Fibroblast of the aortic adventitia (primary cell): ENCODE data around the gene PIK3R1. TPM values are rescaled to one million over a fixed set of nuclear protein-coding genes. Genes with fewer than 3 reads are reported as not detected.

Source experiments
- DNase-seq: peaks from one replicate; pipeline ENCODE4 v3.0.0-alpha.2; 2010; ENCODE audit warnings: low read depth
- H3K4me3 ChIP-seq: 2 replicates; pipeline ENCODE4 v1.5.1; 2011; ENCODE audit warnings: low read depth, mild to moderate bottlenecking, control low read depth, low read length, moderate library complexity
- CTCF ChIP-seq: IDR thresholded peaks from 2 replicates; pipeline ENCODE4 v1.5.1; 2011; ENCODE audit warnings: mild to moderate bottlenecking, low read length, control low read depth, inconsistent platforms; ENCODE audit not compliant: insufficient read depth
- total RNA-seq: library from RNA; depleted of rRNA; stranded (reverse); fragments of >200 nt; gene quantifications from 2 replicates; pipeline ENCODE4 v1.2.3, GENCODE V29; 2012; ENCODE audit warnings: low replicate concordance

Gene PIK3R1
- total RNA-seq, 1 donor, result 45.1 TPM

- TF ChIP-seq CTCF, result no peak
- DNase-seq, result peak; percentile 38
- H3K4me3 ChIP-seq, result no peak overlapping the region
Observed at GRCh38 chr5:68304421-68305052, 89.0 kb downstream of the PIK3R1 start.

- DNase-seq, result no peak
- no peak for TF ChIP-seq CTCF
- H3K4me3 ChIP-seq, result no peak overlapping the region
Observed at GRCh38 chr5:68305223-68305870, 89.8 kb downstream of the PIK3R1 start.

- H3K4me3 ChIP-seq, result no peak overlapping the region
- TF ChIP-seq CTCF, result no peak
- DNase-seq, result no peak
Observed at GRCh38 chr5:68306361-68307014, 90.9 kb downstream of the PIK3R1 start.

- no peak for TF ChIP-seq CTCF
- no peak for DNase-seq
Observed at GRCh38 chr5:68313336-68313735, 97.8 kb downstream of the PIK3R1 start.

GRCh38 chr5:68314465-68314864 lies 98.9 kb downstream of the PIK3R1 start:
- no peak for DNase-seq
- H3K4me3 ChIP-seq, result no peak overlapping the region
- TF ChIP-seq CTCF, result no peak

More at GRCh38 chr5:68313336-68313735, 97.8 kb downstream of the PIK3R1 start:
- H3K4me3 ChIP-seq, result no peak overlapping the region

- no peak for TF ChIP-seq CTCF
- H3K4me3 ChIP-seq, result no peak overlapping the region
- DNase-seq, result no peak
Observed at GRCh38 chr5:68315679-68316271, 100.2 kb downstream of the PIK3R1 start.
